ENCODE measurements around the gene AUTS2. TPM values are rescaled to one million over a fixed set of nuclear protein-coding genes. Genes with fewer than 3 reads are reported as not detected.

AUTS2 gene
- total and polyA plus RNA-seq, 11 donors = 3.4 to 14.0 (median 7.3) TPM

GRCh38 chr7:70498232-70498992, 900.1 kb downstream of the AUTS2 start:
- Histone ChIP-seq H3K4me1 (no peaks in the 10 kb centered on the region), H3K27me3 (no peaks in the 10 kb centered on the region), H3K36me3 (no peaks in the 10 kb centered on the region), H3K4me3 (no peak overlapping the region), H3K9me3 (peaks cover 0 to 2% (median 0%) of the 10 kb centered on the region in 12 donors), H3K27ac (no peak overlapping the region)
- no peak for ATAC-seq
- DNase-seq = no peak
- TF ChIP-seq POLR2A (IDR thresholded peaks at IDR 0.05) (no peak), CTCF (IDR thresholded peaks at IDR 0.05) (no peak)
- WGBS, 4 donors = 83 to 90% (median 86%) methylated on average over 5 of the region's 5 CpGs
- intact Hi-C loops (cut with DNase I) = no loop called here

- intact Hi-C loops (cut with DNase I) = no loop called here
- 96 to 97% (median 97%) methylated on average over 7 of the region's 7 CpGs for WGBS, 4 donors
- H3K27me3 ChIP-seq = no peaks in the 10 kb centered on the region
- no peaks in the 10 kb centered on the region for H3K4me1 ChIP-seq
- H3K9me3 ChIP-seq = no peaks in the 10 kb centered on the region
- no peak overlapping the region for H3K4me3 ChIP-seq
- ATAC-seq (no peak), DNase-seq (no peak)
- no peak for TF ChIP-seq POLR2A (IDR thresholded peaks at IDR 0.05)
- TF ChIP-seq CTCF (IDR thresholded peaks at IDR 0.05) = no peak
- H3K36me3 ChIP-seq = no peaks in the 10 kb centered on the region
- no peak overlapping the region for H3K27ac ChIP-seq
Observed at GRCh38 chr7:70500261-70500660, 902.0 kb downstream of the AUTS2 start.

- H3K27me3 ChIP-seq = no peaks in the 10 kb centered on the region
- no peaks in the 10 kb centered on the region for H3K36me3 ChIP-seq
- WGBS, 4 donors = 95 to 97% (median 96%) methylated on average over 8 of the region's 8 CpGs
- no peak for DNase-seq
- H3K27ac ChIP-seq = no peak overlapping the region
- no peak for ATAC-seq
- TF ChIP-seq CTCF (IDR thresholded peaks at IDR 0.05) = no peak
- no peak for TF ChIP-seq POLR2A (IDR thresholded peaks at IDR 0.05)
- peaks cover 0 to 6% (median 0%) of the 10 kb centered on the region in 12 donors for H3K4me1 ChIP-seq
- intact Hi-C loops (cut with DNase I) = no loop called here
- H3K4me3 ChIP-seq = no peak overlapping the region
- H3K9me3 ChIP-seq = no peaks in the 10 kb centered on the region
Observed at GRCh38 chr7:70502117-70502863, 904.0 kb downstream of the AUTS2 start.

- H3K4me3 ChIP-seq = no peak overlapping the region
- no peaks in the 10 kb centered on the region for H3K27me3 ChIP-seq
- H3K36me3 ChIP-seq = no peaks in the 10 kb centered on the region
- intact Hi-C loops (cut with DNase I) = no loop called here
- H3K4me1 ChIP-seq = peaks cover 0 to 6% (median 0%) of the 10 kb centered on the region in 12 donors
- DNase-seq (no peak), ATAC-seq (no peak)
- H3K9me3 ChIP-seq = no peaks in the 10 kb centered on the region
- TF ChIP-seq POLR2A (IDR thresholded peaks at IDR 0.05) = no peak
- no peak for TF ChIP-seq CTCF (IDR thresholded peaks at IDR 0.05)
- 79 to 88% (median 84%) methylated on average over 6 of the region's 6 CpGs for WGBS, 4 donors
- H3K27ac ChIP-seq = no peak overlapping the region
Observed at GRCh38 chr7:70504254-70504653, 906.0 kb downstream of the AUTS2 start.
